Activated B cell treated with CpG ODN at 0.5 μM for 24 hours (primary cell): ENCODE results near the gene PSME1. TPM values are rescaled to one million over a fixed set of nuclear protein-coding genes. Genes with fewer than 3 reads are reported as not detected.
A peak's percentile ranks its signal among the peaks of the same experiment; 100 is the strongest.

Source experiments
- ATAC-seq: fragments of 200-7000 bp; cut with Tn5 transposase; one replicate; pipeline ENCODE4 v1.10.0; 2021; ENCODE audit warnings: low read depth, mild to moderate bottlenecking, moderate library complexity
- CTCF ChIA-PET: fragments of 350-600 bp; sonication (Branson Sonifier 250); formaldehyde crosslinking; loops from one replicate; lab custom pipeline; 2021; ENCODE audit warnings: antibody characterized with exemption; lab: Charles Lee
- POLR2A ChIA-PET: fragments of 350-600 bp; sonication (Branson Sonifier 250); formaldehyde crosslinking; loops from one replicate; lab custom pipeline; 2021; ENCODE audit warnings: antibody characterized with exemption; lab: Charles Lee
- DNase-seq: peaks from one replicate; pipeline ENCODE4 v3.0.0; 2022
- H3K27ac Mint-ChIP-seq: one replicate; pipeline ENCODE4 v1.8.0; 2020; ENCODE audit warnings: mixed read lengths
- H3K27me3 Mint-ChIP-seq: one replicate; pipeline ENCODE4 v1.8.0; 2021; ENCODE audit warnings: mixed read lengths
- H3K36me3 Mint-ChIP-seq: one replicate; pipeline ENCODE4 v1.8.0; 2021; ENCODE audit warnings: low read depth, mixed read lengths
- H3K4me1 Mint-ChIP-seq: one replicate; pipeline ENCODE4 v1.8.0; 2021; ENCODE audit warnings: mixed read lengths
- H3K4me3 Mint-ChIP-seq: one replicate; pipeline ENCODE4 v1.8.0; 2020; ENCODE audit warnings: mild to moderate bottlenecking, mixed read lengths
- H3K9me3 Mint-ChIP-seq: one replicate; pipeline ENCODE4 v1.8.0; 2020; ENCODE audit warnings: mixed read lengths
- intact Hi-C: fragments of 100-400 bp; cut with micrococcal nuclease; formaldehyde crosslinking; loops from one replicate; pipeline ENCODE4 v1.15.1; 2024
- total RNA-seq: library from RNA; stranded (reverse); gene quantifications from 2 replicates; pipeline ENCODE4 v1.2.3, GENCODE V29; 2022
- TF ChIP-seq, protein P1 (sequence below): fragments of 200-600 bp; IDR thresholded peaks from one replicate; pipeline ENCODE4 v1.8.0; 2022; ENCODE audit warnings: antibody characterized with exemption, mild to moderate bottlenecking

The PSME1 gene
- total RNA-seq, 1 donor from 2014 or later, result 406 TPM

- DNase-seq, result no peak
- CTCF ChIA-PET, result interaction anchor here (2.5 to 2.6 kb wide), 2 partner anchors 27 to 109 kb away, joined by 9 to 11 read pairs; partner anchors contain the start of gene IRF9
- H3K4me3 Mint-ChIP-seq, result peak overlapping the region; percentile 91
- POLR2A ChIA-PET, result interaction anchor here (1.0 to 3.7 kb wide), 7 partner anchors 15 to 243 kb away, joined by 4 to 44 read pairs (median 11); partner anchors contain the start of genes CHMP4A, DHRS1, EMC9 and IRF9
- TF ChIP-seq, protein P1, sequence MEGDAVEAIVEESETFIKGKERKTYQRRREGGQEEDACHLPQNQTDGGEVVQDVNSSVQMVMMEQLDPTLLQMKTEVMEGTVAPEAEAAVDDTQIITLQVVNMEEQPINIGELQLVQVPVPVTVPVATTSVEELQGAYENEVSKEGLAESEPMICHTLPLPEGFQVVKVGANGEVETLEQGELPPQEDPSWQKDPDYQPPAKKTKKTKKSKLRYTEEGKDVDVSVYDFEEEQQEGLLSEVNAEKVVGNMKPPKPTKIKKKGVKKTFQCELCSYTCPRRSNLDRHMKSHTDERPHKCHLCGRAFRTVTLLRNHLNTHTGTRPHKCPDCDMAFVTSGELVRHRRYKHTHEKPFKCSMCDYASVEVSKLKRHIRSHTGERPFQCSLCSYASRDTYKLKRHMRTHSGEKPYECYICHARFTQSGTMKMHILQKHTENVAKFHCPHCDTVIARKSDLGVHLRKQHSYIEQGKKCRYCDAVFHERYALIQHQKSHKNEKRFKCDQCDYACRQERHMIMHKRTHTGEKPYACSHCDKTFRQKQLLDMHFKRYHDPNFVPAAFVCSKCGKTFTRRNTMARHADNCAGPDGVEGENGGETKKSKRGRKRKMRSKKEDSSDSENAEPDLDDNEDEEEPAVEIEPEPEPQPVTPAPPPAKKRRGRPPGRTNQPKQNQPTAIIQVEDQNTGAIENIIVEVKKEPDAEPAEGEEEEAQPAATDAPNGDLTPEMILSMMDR, result no peak
- H3K36me3 Mint-ChIP-seq, result peaks cover 71% of the 10 kb centered on the region
- H3K9me3 Mint-ChIP-seq, result no peaks in the 10 kb centered on the region
- H3K27ac Mint-ChIP-seq, result peak overlapping the region; percentile 61
- ATAC-seq, result no peak
- peaks cover 27% of the 10 kb centered on the region for H3K4me1 Mint-ChIP-seq
- H3K27me3 Mint-ChIP-seq, result no peaks in the 10 kb centered on the region
- intact Hi-C loops, result no loop called here
These were observed 51.5 kb downstream of the PSME1 start for GRCh38 chr14:24187539-24187915.

Other genes with a start within 250 kb of the PSME1 start
- gene DHRS4, start 182.4 kb upstream of the PSME1 start, total RNA-seq, result 15.8 and 16.1 TPM in 2 replicates
- gene DHRS4L2, start 147.3 kb upstream of the PSME1 start, total RNA-seq, result 12.7 and 17.9 TPM in 2 replicates
- 3.5 and 3.9 TPM in 2 replicates for gene CARMIL3, start 84.2 kb upstream of the PSME1 start, total RNA-seq
- gene CPNE6, start 64.6 kb upstream of the PSME1 start, total RNA-seq, result 0.09 TPM in 1 of 2 replicates, not detected in the other
- 82.1 and 102 TPM in 2 replicates for gene PCK2, start 41.9 kb upstream of the PSME1 start, total RNA-seq
- 84.3 and 86.5 TPM in 2 replicates for gene DCAF11, start 21.4 kb upstream of the PSME1 start, total RNA-seq
- gene NRL, start 21.2 kb upstream of the PSME1 start, total RNA-seq, result 5.4 and 5.5 TPM in 2 replicates
- gene FITM1, start 5.5 kb upstream of the PSME1 start, total RNA-seq, result 2.3 and 2.4 TPM in 2 replicates
- gene EMC9, start 5.4 kb downstream of the PSME1 start, total RNA-seq, result 22.5 and 22.6 TPM in 2 replicates
- gene PSME2, start 10.4 kb downstream of the PSME1 start, total RNA-seq, result 285 and 312 TPM in 2 replicates
- 87.4 and 99.8 TPM in 2 replicates for gene RNF31, start 11.3 kb downstream of the PSME1 start, total RNA-seq
- 221 and 229 TPM in 2 replicates for gene IRF9, start 25.1 kb downstream of the PSME1 start, total RNA-seq
- 27.0 and 35.3 TPM in 2 replicates for gene REC8, start 35.9 kb downstream of the PSME1 start, total RNA-seq
- gene IPO4, start 52.6 kb downstream of the PSME1 start, total RNA-seq, result 76.4 and 80.3 TPM in 2 replicates
- gene TM9SF1, start 59.2 kb downstream of the PSME1 start, total RNA-seq, result 24.5 and 26.3 TPM in 2 replicates
- 0.66 and 0.98 TPM in 2 replicates for gene TSSK4, start 69.5 kb downstream of the PSME1 start, total RNA-seq
- gene CHMP4A, start 77.3 kb downstream of the PSME1 start, total RNA-seq, result 88.5 and 117 TPM in 2 replicates
- gene MDP1, start 79.9 kb downstream of the PSME1 start, total RNA-seq, result 12.7 and 16.3 TPM in 2 replicates
- 129 and 149 TPM in 2 replicates for gene NEDD8, start 96.2 kb downstream of the PSME1 start, total RNA-seq
- gene GMPR2, start 96.7 kb downstream of the PSME1 start, total RNA-seq, result 43.8 and 50.2 TPM in 2 replicates
- 197 and 205 TPM in 2 replicates for gene TINF2, start 106.4 kb downstream of the PSME1 start, total RNA-seq
- gene TGM1, start 127.0 kb downstream of the PSME1 start, total RNA-seq, result 6.4 and 6.5 TPM in 2 replicates
- 53.6 and 70.5 TPM in 2 replicates for gene RABGGTA, start 135.4 kb downstream of the PSME1 start, total RNA-seq
- 32.5 and 33.9 TPM in 2 replicates for gene DHRS1, start 163.6 kb downstream of the PSME1 start, total RNA-seq
- 30.5 and 36.4 TPM in 2 replicates for gene NOP9, start 163.7 kb downstream of the PSME1 start, total RNA-seq
- 9.2 and 9.4 TPM in 2 replicates for gene CIDEB, start 171.8 kb downstream of the PSME1 start, total RNA-seq
- 7.7 and 9.1 TPM in 2 replicates for gene LTB4R2, start 173.9 kb downstream of the PSME1 start, total RNA-seq
- 8.2 and 8.6 TPM in 2 replicates for gene LTB4R, start 175.3 kb downstream of the PSME1 start, total RNA-seq
- gene ADCY4, start 198.9 kb downstream of the PSME1 start, total RNA-seq, result 2.3 and 2.4 TPM in 2 replicates
- gene RIPK3, start 203.8 kb downstream of the PSME1 start, total RNA-seq, result 38.9 and 39.2 TPM in 2 replicates
- 9.4 and 11.2 TPM in 2 replicates for gene NFATC4, start 232.0 kb downstream of the PSME1 start, total RNA-seq